Right atrium auricular region (tissue), 2 donors: ENCODE measurements around the gene GGCX. TPM values are rescaled to one million over a fixed set of nuclear protein-coding genes. Genes with fewer than 3 reads are reported as not detected.

Source experiments
- DNase-seq: peaks from one replicate; pipeline ENCODE4 v3.0.0-alpha.2; 2019; ENCODE audit warnings: low spot score
- H3K27ac ChIP-seq, 2 donors: fragments of 200-600 bp; sonication (generic); 1 replicate in 1 of 2; 2 replicates in 1 of 2; pipeline ENCODE4 v1.5.1; 2016 to 2019
- H3K27me3 ChIP-seq, 2 donors: fragments of 200-600 bp; sonication (generic); one replicate each; pipeline versions ENCODE4 v1.5.1 to v1.6.0; 2017 to 2019
- H3K36me3 ChIP-seq: fragments of 200-600 bp; sonication (generic); one replicate; pipeline ENCODE4 v1.5.1; 2016
- H3K4me1 ChIP-seq, 2 donors: fragments of 200-600 bp; sonication (generic); one replicate each; pipeline versions ENCODE4 v1.5.1 to v1.6.0; 2017 to 2019
- H3K4me3 ChIP-seq, 2 donors: fragments of 200-600 bp; sonication (generic); 1 replicate in 1 of 2; 2 replicates in 1 of 2; pipeline ENCODE4 v1.5.1; 2017 to 2019; ENCODE audit warnings: mild to moderate bottlenecking in 1 of 2, moderate library complexity in 1 of 2
- H3K9me3 ChIP-seq, 2 donors: fragments of 200-600 bp; sonication (generic); one replicate each; pipeline ENCODE4 v1.5.1; 2019
- total RNA-seq, 2 donors: library from RNA; depleted of rRNA; stranded (reverse); fragments of >200 nt; gene quantifications; one replicate each; pipeline ENCODE4 v1.1.0, GENCODE V29; 2016
- TF ChIP-seq, protein P1 (sequence below), 2 donors: fragments of 200-600 bp; sonication (generic); IDR thresholded peaks; one replicate each; pipeline ENCODE4 v1.5.1; 2019; ENCODE audit warnings: antibody characterized with exemption in 2 of 2

The GGCX gene
- total RNA-seq, 2 donors from 2014 or later: 18.0 to 23.3 TPM

GRCh38 chr2:85503851-85504777 is 57.2 kb downstream of the GGCX start:
- H3K4me3 ChIP-seq: no peak overlapping the region
- TF ChIP-seq, protein P1, sequence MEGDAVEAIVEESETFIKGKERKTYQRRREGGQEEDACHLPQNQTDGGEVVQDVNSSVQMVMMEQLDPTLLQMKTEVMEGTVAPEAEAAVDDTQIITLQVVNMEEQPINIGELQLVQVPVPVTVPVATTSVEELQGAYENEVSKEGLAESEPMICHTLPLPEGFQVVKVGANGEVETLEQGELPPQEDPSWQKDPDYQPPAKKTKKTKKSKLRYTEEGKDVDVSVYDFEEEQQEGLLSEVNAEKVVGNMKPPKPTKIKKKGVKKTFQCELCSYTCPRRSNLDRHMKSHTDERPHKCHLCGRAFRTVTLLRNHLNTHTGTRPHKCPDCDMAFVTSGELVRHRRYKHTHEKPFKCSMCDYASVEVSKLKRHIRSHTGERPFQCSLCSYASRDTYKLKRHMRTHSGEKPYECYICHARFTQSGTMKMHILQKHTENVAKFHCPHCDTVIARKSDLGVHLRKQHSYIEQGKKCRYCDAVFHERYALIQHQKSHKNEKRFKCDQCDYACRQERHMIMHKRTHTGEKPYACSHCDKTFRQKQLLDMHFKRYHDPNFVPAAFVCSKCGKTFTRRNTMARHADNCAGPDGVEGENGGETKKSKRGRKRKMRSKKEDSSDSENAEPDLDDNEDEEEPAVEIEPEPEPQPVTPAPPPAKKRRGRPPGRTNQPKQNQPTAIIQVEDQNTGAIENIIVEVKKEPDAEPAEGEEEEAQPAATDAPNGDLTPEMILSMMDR (IDR thresholded peaks at IDR 0.05): no peak
- no peaks in the 10 kb centered on the region for H3K27me3 ChIP-seq
- no peak for DNase-seq
- H3K36me3 ChIP-seq: no peaks in the 10 kb centered on the region
- peaks cover 0 to 62% of the 10 kb centered on the region in 2 donors for H3K4me1 ChIP-seq
- no peaks in the 10 kb centered on the region for H3K9me3 ChIP-seq
- H3K27ac ChIP-seq: peak overlapping the region; percentile 56 to 69

DNA sequence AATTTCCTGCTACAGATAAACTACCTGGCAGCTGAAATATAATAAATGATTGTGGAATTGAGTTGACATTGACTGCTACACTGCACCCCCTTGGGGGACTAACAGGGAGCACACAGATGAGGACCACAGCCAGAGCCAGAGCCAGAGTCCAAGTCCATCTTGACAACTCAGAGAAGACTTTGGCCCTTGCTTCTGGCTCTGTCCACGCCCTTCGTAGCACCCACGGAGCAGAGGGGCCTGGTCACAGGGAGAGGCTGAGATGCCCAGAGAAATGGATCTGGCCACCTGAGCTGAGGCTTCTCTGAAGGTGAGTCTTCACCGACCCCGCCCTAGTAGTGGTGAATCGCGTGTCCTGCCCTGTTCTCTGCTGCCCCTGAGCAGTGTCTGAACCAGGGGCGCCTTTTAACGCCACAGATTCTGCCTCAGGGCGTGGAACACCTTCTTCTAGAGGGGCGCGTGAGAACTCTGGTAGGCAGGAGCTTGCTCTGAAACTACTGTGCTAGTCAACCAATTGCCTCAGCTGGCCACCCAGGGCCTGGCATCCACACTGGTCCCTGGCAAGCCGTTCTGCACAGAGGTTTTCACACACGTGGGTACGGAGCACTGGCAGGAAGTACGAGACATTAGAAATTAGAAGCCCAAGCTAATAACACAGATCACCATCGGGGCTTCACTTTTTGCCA is 58.0 kb downstream of the GGCX start:
- H3K27me3 ChIP-seq: no peaks in the 10 kb centered on the region
- H3K4me1 ChIP-seq: peaks cover 0 to 67% of the 10 kb centered on the region in 2 donors
- H3K36me3 ChIP-seq: no peaks in the 10 kb centered on the region
- no peak overlapping the region for H3K4me3 ChIP-seq
- H3K9me3 ChIP-seq: no peaks in the 10 kb centered on the region
- TF ChIP-seq, protein P1 (IDR thresholded peaks at IDR 0.05): no peak
- peak overlapping the region; percentile 56 to 69 for H3K27ac ChIP-seq
- DNase-seq: no peak

- no peaks in the 10 kb centered on the region for H3K9me3 ChIP-seq
- DNase-seq: no peak
- TF ChIP-seq, protein P1 (IDR thresholded peaks at IDR 0.05): no peak
- no peak overlapping the region for H3K4me3 ChIP-seq
- peak overlapping the region; percentile 56 to 69 for H3K27ac ChIP-seq
- H3K4me1 ChIP-seq: peaks cover 0 to 67% of the 10 kb centered on the region in 2 donors
- H3K36me3 ChIP-seq: no peaks in the 10 kb centered on the region
- no peaks in the 10 kb centered on the region for H3K27me3 ChIP-seq
These were observed 58.6 kb downstream of the GGCX start for GRCh38 chr2:85502720-85503119.

- H3K27me3 ChIP-seq: no peaks in the 10 kb centered on the region
- TF ChIP-seq, protein P1 (IDR thresholded peaks at IDR 0.05): no peak
- H3K27ac ChIP-seq: peak overlapping the region; percentile 77 to 80
- H3K9me3 ChIP-seq: no peaks in the 10 kb centered on the region
- H3K4me1 ChIP-seq: peaks cover 0 to 60% of the 10 kb centered on the region in 2 donors
- no peak overlapping the region for H3K4me3 ChIP-seq
- DNase-seq: no peak
- no peaks in the 10 kb centered on the region for H3K36me3 ChIP-seq
These were observed 60.0 kb downstream of the GGCX start for GRCh38 chr2:85501248-85501647.

GRCh38 chr2:85497944-85498630 is 63.2 kb downstream of the GGCX start:
- peak overlapping the region; percentile 77 to 80 for H3K27ac ChIP-seq
- DNase-seq: no peak
- TF ChIP-seq, protein P1 (IDR thresholded peaks at IDR 0.05): no peak
- peaks cover 0 to 36% of the 10 kb centered on the region in 2 donors for H3K4me1 ChIP-seq
- no peaks in the 10 kb centered on the region for H3K36me3 ChIP-seq
- no peak overlapping the region for H3K4me3 ChIP-seq
- no peaks in the 10 kb centered on the region for H3K9me3 ChIP-seq
- H3K27me3 ChIP-seq: no peaks in the 10 kb centered on the region
